HG03457 (cell line): ENCODE measurements around the gene MPP4.
"Not testable (repeated sequence)": the region's sequence is repeated elsewhere in the genome, so short reads cannot be mapped to it uniquely, and the experiment has no call there.

Experiments used
- ATAC-seq: cut with Tn5 transposase; IDR thresholded peaks from one replicate; pipeline ENCODE4 v1.9.1; 2021; ENCODE audit warnings: moderate number of reproducible peaks; ENCODE audit not compliant: unreplicated experiment

Gene MPP4

GRCh38 chr2:201674794-201675193, 23.6 kb downstream of the MPP4 start:
- ATAC-seq = no peak

DNA sequence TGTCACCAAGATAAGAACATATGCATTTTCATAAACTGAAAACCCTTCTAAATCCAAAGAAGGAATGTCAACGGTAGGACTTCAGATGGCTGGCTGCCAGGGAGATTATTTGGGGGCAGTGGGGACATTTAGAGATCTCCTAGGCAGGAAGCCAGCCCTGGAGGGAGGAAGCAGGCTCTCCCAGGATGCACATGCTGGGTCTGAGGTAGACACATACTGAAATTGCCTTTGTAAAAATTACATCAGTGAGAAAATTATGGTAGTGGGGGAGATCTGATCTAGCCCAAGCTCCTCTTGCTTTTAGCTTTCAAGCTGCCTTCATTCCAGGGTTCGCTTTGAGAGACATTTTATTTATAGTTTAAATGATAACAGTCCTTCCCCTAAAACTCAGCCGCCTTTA, 24.1 kb downstream of the MPP4 start:
- ATAC-seq = no peak

DNA sequence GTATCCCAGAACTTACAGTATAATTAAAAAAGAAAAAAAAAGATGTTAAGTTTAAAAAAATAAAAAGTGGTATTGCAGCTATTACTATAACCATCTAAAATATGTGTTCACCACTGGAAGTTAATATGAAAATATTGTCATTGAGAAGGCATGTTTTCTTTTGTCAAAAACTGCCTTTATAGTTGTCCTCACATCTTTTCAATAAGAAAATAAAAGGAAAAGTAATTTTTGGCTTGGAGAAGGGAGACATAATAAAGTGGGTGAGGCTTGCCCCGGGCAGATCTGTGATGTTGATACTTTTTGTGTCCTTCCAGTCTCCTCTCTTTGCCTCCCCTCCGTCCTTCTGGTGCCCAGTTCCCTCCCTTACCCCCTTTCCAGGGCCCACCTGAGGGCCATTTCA, 24.9 kb downstream of the MPP4 start:
- no peak for ATAC-seq

- ATAC-seq = not testable (repeated sequence)
Measured at GRCh38 chr2:201671205-201671604, 27.2 kb downstream of the MPP4 start.

- no peak for ATAC-seq
Measured at GRCh38 chr2:201669865-201670264, 28.6 kb downstream of the MPP4 start.

- no peak for ATAC-seq
Measured at GRCh38 chr2:201668402-201668910, 30.0 kb downstream of the MPP4 start.

DNA sequence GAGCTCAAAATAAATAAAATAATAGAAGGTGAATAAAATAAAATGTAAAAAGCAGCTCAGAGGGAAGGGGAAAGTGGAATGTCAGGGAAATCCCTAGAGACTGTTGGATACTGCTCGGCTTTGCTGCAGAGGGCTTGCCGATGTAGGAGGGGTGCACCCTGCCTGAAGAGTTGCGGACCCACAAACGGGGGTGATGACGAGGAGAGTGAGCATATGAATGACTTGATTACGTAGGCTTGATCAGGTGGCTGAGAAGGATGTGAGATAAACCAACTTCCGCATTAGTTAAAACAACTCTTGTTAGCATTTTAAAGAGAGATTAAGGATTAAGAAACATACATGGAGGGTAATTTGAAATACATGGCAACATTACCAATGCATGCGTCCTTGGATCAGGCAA, 34.1 kb downstream of the MPP4 start:
- no peak for ATAC-seq

- no peak for ATAC-seq
Measured at GRCh38 chr2:201661366-201661765, 37.1 kb downstream of the MPP4 start.

GRCh38 chr2:201660293-201660895, 38.0 kb downstream of the MPP4 start:
- no peak for ATAC-seq

- no peak for ATAC-seq
Measured at GRCh38 chr2:201656740-201657139, 41.7 kb downstream of the MPP4 start.

DNA sequence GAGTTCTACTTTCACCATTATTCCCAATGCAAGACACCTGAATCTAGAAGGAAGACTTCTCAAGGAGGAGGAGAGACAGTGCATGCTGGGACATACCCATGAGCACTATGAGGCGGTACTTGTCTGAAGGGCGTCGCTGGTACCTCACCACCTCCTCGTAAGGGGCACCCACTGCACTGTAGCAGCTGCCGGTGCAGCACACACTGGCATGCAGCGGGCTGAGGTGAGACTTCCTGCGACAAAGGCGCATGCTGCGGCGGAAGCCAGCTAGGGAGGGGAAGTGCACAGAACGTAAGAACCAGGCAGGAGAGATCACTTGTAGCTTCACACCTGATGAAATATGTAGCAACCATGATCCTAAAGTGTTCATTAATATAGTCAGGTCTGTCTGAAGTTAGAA, 42.3 kb downstream of the MPP4 start:
- ATAC-seq = no peak

GRCh38 chr2:201654616-201655384, 43.6 kb downstream of the MPP4 start:
- no peak for ATAC-seq

GRCh38 chr2:201653221-201653620, 45.2 kb downstream of the MPP4 start:
- ATAC-seq = no peak

GRCh38 chr2:201649442-201649841, 49.0 kb downstream of the MPP4 start:
- no peak for ATAC-seq

DNA sequence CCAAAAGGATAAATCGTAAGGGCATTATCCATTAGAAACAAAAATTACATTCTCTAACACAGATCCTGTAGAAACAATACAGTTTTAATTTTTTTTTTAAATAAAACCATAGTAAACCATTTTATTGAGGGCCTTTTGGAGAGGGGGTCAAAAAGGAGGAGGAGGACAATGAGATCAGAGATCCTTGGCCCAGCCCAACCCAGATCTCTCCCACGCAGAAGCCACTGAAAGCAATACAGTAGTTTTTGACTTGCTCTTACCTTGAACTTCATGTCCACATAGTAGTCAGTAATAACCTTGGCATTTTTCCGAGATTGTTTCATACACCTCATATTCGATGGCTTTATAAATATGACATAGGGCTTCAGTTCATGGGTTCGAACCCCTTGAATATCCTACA, 51.0 kb downstream of the MPP4 start:
- ATAC-seq = no peak

- ATAC-seq = no peak
Measured at GRCh38 chr2:201644001-201644400, 54.4 kb downstream of the MPP4 start.

DNA sequence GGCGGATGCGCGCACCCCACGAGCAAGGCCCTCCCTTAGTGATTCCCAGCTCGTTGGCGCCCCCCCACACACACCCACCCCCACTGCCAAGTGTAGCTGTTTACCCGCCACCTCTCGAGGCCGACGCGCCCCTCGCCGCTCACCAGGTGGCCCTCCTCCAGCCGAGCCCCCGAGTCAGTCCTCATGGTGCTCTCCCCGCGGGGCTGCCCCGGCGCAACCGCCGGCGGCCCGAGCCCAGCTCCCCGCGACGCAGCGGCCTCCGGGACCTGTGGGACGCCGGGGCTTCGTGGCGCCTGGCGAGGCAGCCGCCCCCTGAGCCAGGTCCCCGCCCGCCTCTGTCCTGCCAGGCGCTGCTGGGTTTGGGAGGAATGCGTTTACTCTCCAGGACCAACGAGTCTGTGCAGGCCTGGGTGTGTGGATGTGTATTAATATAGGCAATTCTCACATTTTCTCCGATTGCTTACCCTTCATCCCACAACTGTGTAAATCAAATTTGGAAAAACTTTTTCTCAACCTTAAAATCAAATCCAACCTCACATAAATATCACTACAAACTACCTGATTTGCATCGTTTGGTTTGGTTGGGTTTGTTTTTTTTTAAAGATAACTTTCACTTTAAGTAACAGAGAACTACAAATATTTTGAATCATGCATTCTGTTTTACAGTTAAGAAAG, 55.1 kb downstream of the MPP4 start, which contains the start of gene TMEM237:
Gene TMEM237, minus strand, starts transcription at position 288 of the 675 bp plus-strand sequence. Its CDS starts 103 bp downstream, at position 185.
- ATAC-seq = peak; percentile 35

GRCh38 chr2:201642579-201643215, 55.7 kb downstream of the MPP4 start:
- peak; percentile 45 for ATAC-seq

GRCh38 chr2:201642086-201642578, 56.3 kb downstream of the MPP4 start:
- peak; percentile 27 for ATAC-seq

GRCh38 chr2:201639205-201639604, 59.2 kb downstream of the MPP4 start:
- ATAC-seq = no peak

DNA sequence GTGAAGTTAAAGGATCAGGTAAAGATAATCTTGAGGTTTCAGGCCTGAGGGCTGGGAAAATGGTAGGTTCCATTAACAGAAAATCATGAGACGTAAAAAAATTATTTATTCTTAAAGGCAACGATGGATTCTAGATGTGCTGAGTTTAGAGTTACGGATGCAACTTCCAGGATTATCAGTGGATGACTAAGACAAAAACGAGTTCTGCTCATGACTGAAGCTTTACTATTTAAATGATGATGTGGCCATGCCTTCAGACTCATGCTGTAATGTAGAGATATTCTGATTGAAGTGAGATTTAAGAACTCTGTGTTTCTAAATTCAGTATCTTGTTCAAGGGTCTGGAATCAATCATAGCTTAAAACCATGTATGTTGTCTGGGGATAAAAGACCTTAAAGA, 60.1 kb downstream of the MPP4 start:
- no peak for ATAC-seq
